Measurements from ENCODE around the gene DDX18. TPM values are rescaled to one million over a fixed set of nuclear protein-coding genes. Genes with fewer than 3 reads are reported as not detected.
"Not testable (repeated sequence)": the region's sequence is repeated elsewhere in the genome, so short reads cannot be mapped to it uniquely, and the experiment has no call there.

Gene DDX18
- total and polyA plus RNA-seq, 10 donors: 24.0 to 81.2 (median 54.0) TPM

DNA sequence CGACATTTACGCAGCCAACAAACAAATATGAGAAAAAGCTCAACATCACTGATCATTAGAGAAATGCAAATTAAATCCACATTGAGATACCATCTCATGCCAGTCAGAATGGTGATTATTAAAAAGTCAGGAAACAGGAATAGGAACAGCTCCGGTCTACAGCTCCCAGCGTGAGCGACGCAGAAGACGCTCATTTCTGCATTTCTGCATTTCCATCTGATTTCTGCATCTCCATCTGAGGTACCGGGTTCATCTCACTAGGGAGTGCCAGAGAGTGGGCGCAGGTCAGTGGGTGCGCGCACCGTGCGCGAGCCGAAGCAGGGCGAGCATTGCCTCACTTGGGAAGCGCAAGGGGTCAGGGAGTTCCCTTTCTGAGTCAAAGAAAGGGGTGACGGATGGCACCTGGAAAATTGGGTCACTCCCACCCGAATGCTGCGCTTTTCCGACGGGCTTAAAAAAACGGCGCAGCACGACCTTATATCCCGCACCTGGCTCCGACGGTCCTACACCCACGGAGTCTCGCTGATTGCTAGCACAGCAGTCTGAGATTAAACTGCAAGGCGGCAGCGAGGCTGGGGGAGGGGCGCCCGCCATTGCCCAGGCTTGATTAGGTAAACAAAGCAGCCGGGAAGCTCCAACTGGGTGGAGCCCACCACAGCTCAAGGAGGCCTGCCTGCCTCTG lies 10.7 kb upstream of the DDX18 start:
- H3K4me1 ChIP-seq; H3K36me3 ChIP-seq; DNase-seq; intact Hi-C loops (cut with DNase I; ENCODE audit: low total_unique reads); H3K9me3 ChIP-seq; H3K27ac ChIP-seq: not testable (repeated sequence)
- peak in 1 of 3 donors; percentile 48 for TF ChIP-seq POLR2AphosphoS5 (IDR thresholded peaks at IDR 0.05)
- peaks cover 0 to 27% (median 5%) of the 10 kb centered on the region in 7 donors for H3K27me3 ChIP-seq (replicated peaks in 1 of 7)
- 34 to 56% (median 50%) methylated on average over 23 to 33 of the region's 35 CpGs for WGBS, 5 donors
- peak overlapping the region in 4 of 8 donors; percentile 3 to 49 (median 26) for H3K4me3 ChIP-seq

DNA sequence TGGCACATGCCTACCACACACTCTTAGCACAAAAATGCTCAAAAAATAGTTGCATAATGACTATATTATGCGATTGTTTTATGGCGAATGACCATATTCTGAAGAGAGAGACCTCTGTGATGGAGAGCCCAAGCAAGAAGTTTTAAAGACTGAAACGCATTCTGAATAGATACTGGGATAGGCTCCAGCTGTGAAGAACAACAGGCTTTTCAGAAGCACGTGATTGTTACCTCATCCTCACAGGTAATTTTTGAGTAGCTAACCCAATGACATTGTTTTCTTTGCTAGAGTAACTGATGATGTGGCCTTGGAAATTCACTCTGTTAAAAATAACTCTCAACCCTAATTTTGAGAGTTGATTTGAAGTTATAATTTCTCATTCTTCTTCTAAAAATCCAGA lies 2.0 kb upstream of the DDX18 start:
- no peak overlapping the region for H3K4me3 ChIP-seq
- intact Hi-C loops (cut with DNase I; ENCODE audit: low total_unique reads): loop anchor here (10.0 kb wide), 1 partner anchor 382 kb away; no protein-coding TSS in a partner anchor
- peaks cover 0 to 15% (median 2%) of the 10 kb centered on the region in 6 donors for H3K36me3 ChIP-seq
- TF ChIP-seq POLR2A (IDR thresholded peaks at IDR 0.05) (no peak), POLR2AphosphoS5 (IDR thresholded peaks at IDR 0.05) (no peak)
- TF ChIP-seq, protein P1, sequence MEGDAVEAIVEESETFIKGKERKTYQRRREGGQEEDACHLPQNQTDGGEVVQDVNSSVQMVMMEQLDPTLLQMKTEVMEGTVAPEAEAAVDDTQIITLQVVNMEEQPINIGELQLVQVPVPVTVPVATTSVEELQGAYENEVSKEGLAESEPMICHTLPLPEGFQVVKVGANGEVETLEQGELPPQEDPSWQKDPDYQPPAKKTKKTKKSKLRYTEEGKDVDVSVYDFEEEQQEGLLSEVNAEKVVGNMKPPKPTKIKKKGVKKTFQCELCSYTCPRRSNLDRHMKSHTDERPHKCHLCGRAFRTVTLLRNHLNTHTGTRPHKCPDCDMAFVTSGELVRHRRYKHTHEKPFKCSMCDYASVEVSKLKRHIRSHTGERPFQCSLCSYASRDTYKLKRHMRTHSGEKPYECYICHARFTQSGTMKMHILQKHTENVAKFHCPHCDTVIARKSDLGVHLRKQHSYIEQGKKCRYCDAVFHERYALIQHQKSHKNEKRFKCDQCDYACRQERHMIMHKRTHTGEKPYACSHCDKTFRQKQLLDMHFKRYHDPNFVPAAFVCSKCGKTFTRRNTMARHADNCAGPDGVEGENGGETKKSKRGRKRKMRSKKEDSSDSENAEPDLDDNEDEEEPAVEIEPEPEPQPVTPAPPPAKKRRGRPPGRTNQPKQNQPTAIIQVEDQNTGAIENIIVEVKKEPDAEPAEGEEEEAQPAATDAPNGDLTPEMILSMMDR (IDR thresholded peaks at IDR 0.05 in 8 of 11, conservative IDR thresholded peaks at IDR 0.05 in 3 of 11): no peak
- no peak for DNase-seq
- 68 to 77% (median 69%) methylated on average over 4 of the region's 4 CpGs for WGBS, 5 donors
- no peak overlapping the region for H3K27ac ChIP-seq
- peaks cover 13 to 37% (median 32%) of the 10 kb centered on the region in 6 donors for H3K4me1 ChIP-seq
- H3K27me3 ChIP-seq (replicated peaks in 1 of 7): no peaks in the 10 kb centered on the region
- H3K9me3 ChIP-seq: no peaks in the 10 kb centered on the region

DNA sequence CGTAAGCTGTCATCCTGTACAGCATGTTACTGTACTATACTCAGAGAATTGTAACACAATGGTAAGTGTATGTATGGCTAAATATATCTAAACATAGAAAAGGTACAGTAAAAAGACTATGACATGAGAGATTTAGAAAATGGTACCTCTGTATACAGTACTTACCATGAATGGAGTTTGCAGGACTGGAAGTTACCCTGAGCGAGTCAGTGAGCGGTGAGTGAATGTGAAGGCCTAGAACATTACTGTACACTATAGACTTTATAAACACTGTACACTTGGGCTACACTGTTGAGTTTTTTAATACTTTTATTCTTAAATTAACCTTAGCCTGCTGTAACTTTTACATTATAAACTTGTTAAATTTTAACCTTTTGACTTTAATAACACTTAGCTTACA lies 1.5 kb downstream of the DDX18 start:
- peak overlapping the region in 2 of 8 donors; percentile 94 to 97 for H3K27ac ChIP-seq
- intact Hi-C loops (cut with DNase I; ENCODE audit: low total_unique reads): loop anchor here (10.0 kb wide), 1 partner anchor 379 kb away; no protein-coding TSS in a partner anchor
- peaks cover 13 to 49% (median 35%) of the 10 kb centered on the region in 6 donors for H3K4me1 ChIP-seq
- TF ChIP-seq POLR2A (IDR thresholded peaks at IDR 0.05): no peak
- TF ChIP-seq, protein P1 (IDR thresholded peaks at IDR 0.05 in 8 of 11, conservative IDR thresholded peaks at IDR 0.05 in 3 of 11): no peak
- no peak for TF ChIP-seq POLR2AphosphoS5 (IDR thresholded peaks at IDR 0.05)
- H3K27me3 ChIP-seq (replicated peaks in 1 of 7): no peaks in the 10 kb centered on the region
- peaks cover 0 to 50% (median 36%) of the 10 kb centered on the region in 6 donors for H3K36me3 ChIP-seq
- no peaks in the 10 kb centered on the region for H3K9me3 ChIP-seq
- peak overlapping the region in 4 of 8 donors; percentile 61 to 92 (median 78) for H3K4me3 ChIP-seq
- WGBS, 5 donors: 91 to 99% (median 94%) methylated on average over 3 of the region's 3 CpGs
- no peak for DNase-seq

DNA sequence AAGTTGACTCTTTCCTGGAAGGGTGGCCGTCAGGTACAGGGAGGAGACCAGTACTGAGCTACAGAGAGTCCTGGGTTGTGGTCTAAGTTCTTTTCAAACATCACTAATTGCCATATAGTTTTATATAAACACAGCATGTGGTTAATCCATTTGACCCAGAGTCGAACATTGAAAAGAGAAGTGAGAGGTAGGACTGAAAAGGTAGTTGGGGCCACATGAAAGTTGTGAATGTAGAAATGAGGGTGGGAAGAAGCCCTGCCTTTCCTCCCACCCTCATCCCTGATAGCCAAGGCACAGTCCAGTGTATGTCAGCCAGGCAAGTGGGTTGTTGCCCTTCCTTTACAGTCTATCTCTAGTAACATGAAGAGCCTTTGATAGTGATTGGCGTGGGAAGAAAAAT lies 4.4 kb downstream of the DDX18 start:
- no peak for DNase-seq
- Histone ChIP-seq H3K4me1 (peaks cover 11 to 42% (median 30%) of the 10 kb centered on the region in 6 donors), H3K27ac (no peak overlapping the region), H3K9me3 (no peaks in the 10 kb centered on the region), H3K4me3 (no peak overlapping the region), H3K27me3 (replicated peaks in 1 of 7) (no peaks in the 10 kb centered on the region), H3K36me3 (peaks cover 0 to 80% (median 66%) of the 10 kb centered on the region in 6 donors)
- WGBS, 5 donors: 80 to 96% (median 92%) methylated on average over 3 of the region's 3 CpGs
- TF ChIP-seq POLR2AphosphoS5 (IDR thresholded peaks at IDR 0.05) (no peak), POLR2A (IDR thresholded peaks at IDR 0.05) (no peak)
- TF ChIP-seq, protein P1 (IDR thresholded peaks at IDR 0.05 in 8 of 11, conservative IDR thresholded peaks at IDR 0.05 in 3 of 11): no peak
- intact Hi-C loops (cut with DNase I; ENCODE audit: low total_unique reads): loop anchor here (10.0 kb wide), 1 partner anchor 376 kb away; no protein-coding TSS in a partner anchor
